Measurements from ENCODE around the gene MAST4.
"Not testable (repeated sequence)": the region's sequence is repeated elsewhere in the genome, so short reads cannot be mapped to it uniquely, and the experiment has no call there.

Gene MAST4

GRCh38 chr5:66818935-66819328 is 222.7 kb downstream of the MAST4 start:
- no peaks in the 10 kb centered on the region for H3K9me2 ChIP-seq (replicated peaks; ENCODE audit: control insufficient read depth, low read length)
- no peak overlapping the region for H3K4me2 ChIP-seq (ENCODE audit: low read length)
- H3K36me3 ChIP-seq (ENCODE audit: control insufficient read depth, low read length), result no peaks in the 10 kb centered on the region
- H3K79me2 ChIP-seq (ENCODE audit: control insufficient read depth, low read length), result no peaks in the 10 kb centered on the region
- H3K9me3 ChIP-seq (ENCODE audit: control insufficient read depth, insufficient read depth, low read length), result no peaks in the 10 kb centered on the region
- H4K20me1 ChIP-seq (ENCODE audit: control insufficient read depth, insufficient read depth, low read depth, low read length), result no peaks in the 10 kb centered on the region
- H3K4me1 ChIP-seq (ENCODE audit: control insufficient read depth, low read length), result peaks cover 4% of the 10 kb centered on the region; the same call in 1 of the 2 replicates
- H3F3A ChIP-seq (ENCODE audit: control insufficient read depth, insufficient read depth), result no peaks in the 10 kb centered on the region
- peaks cover 24% of the 10 kb centered on the region for H3K27me3 ChIP-seq (ENCODE audit: control insufficient read depth, low read length)
- no peak overlapping the region for H3K4me3 ChIP-seq (ENCODE audit: low read length)
- no peak overlapping the region for H3K27ac ChIP-seq (ENCODE audit: low read depth, low read length)
- no peak for TF ChIP-seq CTCF (IDR thresholded peaks at IDR 0.05; ENCODE audit: low read depth, low read length, poor library complexity, severe bottlenecking)
- no peak for TF ChIP-seq EZH2phosphoT487 (IDR thresholded peaks at IDR 0.05; ENCODE audit: borderline replicate concordance, low read length)

GRCh38 chr5:66820630-66821207 is 224.5 kb downstream of the MAST4 start:
- Histone ChIP-seq H3K4me2 (ENCODE audit: low read length) (no peak overlapping the region), H3K4me3 (ENCODE audit: low read length) (no peak overlapping the region), H3F3A (ENCODE audit: control insufficient read depth, insufficient read depth) (no peaks in the 10 kb centered on the region), H3K9me2 (replicated peaks; ENCODE audit: control insufficient read depth, low read length) (no peaks in the 10 kb centered on the region), H3K4me1 (ENCODE audit: control insufficient read depth, low read length) (no peaks in the 10 kb centered on the region), H3K9me3 (ENCODE audit: control insufficient read depth, insufficient read depth, low read length) (no peaks in the 10 kb centered on the region), H3K27ac (ENCODE audit: low read depth, low read length) (no peak overlapping the region), H3K27me3 (ENCODE audit: control insufficient read depth, low read length) (peaks cover 20% of the 10 kb centered on the region), H4K20me1 (ENCODE audit: control insufficient read depth, insufficient read depth, low read depth, low read length) (no peaks in the 10 kb centered on the region), H3K36me3 (ENCODE audit: control insufficient read depth, low read length) (no peaks in the 10 kb centered on the region), H3K79me2 (ENCODE audit: control insufficient read depth, low read length) (no peaks in the 10 kb centered on the region)
- no peak for TF ChIP-seq EZH2phosphoT487 (IDR thresholded peaks at IDR 0.05; ENCODE audit: borderline replicate concordance, low read length)
- TF ChIP-seq CTCF (IDR thresholded peaks at IDR 0.05; ENCODE audit: low read depth, low read length, poor library complexity, severe bottlenecking), result no peak

GRCh38 chr5:66821688-66822429 is 225.7 kb downstream of the MAST4 start:
- no peaks in the 10 kb centered on the region for H3K9me3 ChIP-seq (ENCODE audit: control insufficient read depth, insufficient read depth, low read length)
- no peak for TF ChIP-seq CTCF (IDR thresholded peaks at IDR 0.05; ENCODE audit: low read depth, low read length, poor library complexity, severe bottlenecking)
- no peak for TF ChIP-seq EZH2phosphoT487 (IDR thresholded peaks at IDR 0.05; ENCODE audit: borderline replicate concordance, low read length)
- no peak overlapping the region for H3K27ac ChIP-seq (ENCODE audit: low read depth, low read length)
- H3F3A ChIP-seq (ENCODE audit: control insufficient read depth, insufficient read depth), result no peaks in the 10 kb centered on the region
- H3K9me2 ChIP-seq (replicated peaks; ENCODE audit: control insufficient read depth, low read length), result no peaks in the 10 kb centered on the region
- H4K20me1 ChIP-seq (ENCODE audit: control insufficient read depth, insufficient read depth, low read depth, low read length), result no peaks in the 10 kb centered on the region
- no peaks in the 10 kb centered on the region for H3K36me3 ChIP-seq (ENCODE audit: control insufficient read depth, low read length)
- no peaks in the 10 kb centered on the region for H3K79me2 ChIP-seq (ENCODE audit: control insufficient read depth, low read length)
- H3K4me1 ChIP-seq (ENCODE audit: control insufficient read depth, low read length), result no peaks in the 10 kb centered on the region
- peaks cover 23% of the 10 kb centered on the region for H3K27me3 ChIP-seq (ENCODE audit: control insufficient read depth, low read length)
- H3K4me3 ChIP-seq (ENCODE audit: low read length), result no peak overlapping the region
- H3K4me2 ChIP-seq (ENCODE audit: low read length), result no peak overlapping the region

- not testable (repeated sequence) for H3K4me2 ChIP-seq (ENCODE audit: low read length); H4K20me1 ChIP-seq (ENCODE audit: control insufficient read depth, insufficient read depth, low read depth, low read length)
Observed at GRCh38 chr5:66822906-66823305, 226.7 kb downstream of the MAST4 start.

More at GRCh38 chr5:66822906-66823305, 226.7 kb downstream of the MAST4 start:
- H3F3A ChIP-seq (ENCODE audit: control insufficient read depth, insufficient read depth); H3K36me3 ChIP-seq (ENCODE audit: control insufficient read depth, low read length); H3K9me3 ChIP-seq (ENCODE audit: control insufficient read depth, insufficient read depth, low read length); H3K27ac ChIP-seq (ENCODE audit: low read depth, low read length); H3K4me1 ChIP-seq (ENCODE audit: control insufficient read depth, low read length); H3K4me3 ChIP-seq (ENCODE audit: low read length); H3K9me2 ChIP-seq (replicated peaks; ENCODE audit: control insufficient read depth, low read length); H3K79me2 ChIP-seq (ENCODE audit: control insufficient read depth, low read length): not testable (repeated sequence)
- peaks cover 31% of the 10 kb centered on the region for H3K27me3 ChIP-seq (ENCODE audit: control insufficient read depth, low read length)

Measured in DOHH2 (cell line).